Endothelial cell of umbilical vein (primary cell): ENCODE results near the gene MIPEP. TPM values are rescaled to one million over a fixed set of nuclear protein-coding genes. Genes with fewer than 3 reads are reported as not detected.
"Not testable (repeated sequence)": the region's sequence is repeated elsewhere in the genome, so short reads cannot be mapped to it uniquely, and the experiment has no call there.

ENCODE experiments used
- BruUV-seq: library from RNA; stranded (reverse); fragments of 400-500 nt; replicated peaks from 2 replicates; lab custom pipeline; 2021; lab: Mats Ljungman, UMichigan
- CTCF ChIA-PET: fragments of 300-600, 350-600 bp; sonication (Branson Sonifier 250); formaldehyde crosslinking; loops from one replicate; lab custom pipeline; 2021; ENCODE audit warnings: antibody characterized with exemption, inconsistent platforms; lab: Charles Lee
- POLR2A ChIA-PET: fragments of 300-600, 350-600 bp; sonication (Branson Sonifier 250); formaldehyde crosslinking; loops from one replicate; lab custom pipeline; 2021; ENCODE audit warnings: antibody characterized with exemption, inconsistent platforms; lab: Charles Lee
- DNase-seq: peaks from one replicate; pipeline ENCODE4 v3.0.0-alpha.2; 2011; ENCODE audit warnings: low read depth, low spot score
- FAIRE-seq: peaks from 2 replicates; lab custom pipeline; 2011; peaks lifted over from hg19 to GRCh38; lab: Jason Lieb, UNC
- H2AFZ ChIP-seq: 2 replicates; pipeline ENCODE4 v1.6.0; 2012; ENCODE audit warnings: low read depth, low read length, control low read depth, inconsistent platforms
- H3K27ac ChIP-seq: 2 replicates; pipeline ENCODE4 v1.5.1; 2011; ENCODE audit warnings: low read depth, mild to moderate bottlenecking, control low read depth, low read length, moderate library complexity; ENCODE audit not compliant: insufficient read depth
- H3K27me3 ChIP-seq, 2 experiments: 2 replicates each; pipeline versions ENCODE4 v1.6.0 to v1.6.1; 2011; ENCODE audit warnings: low read length in 2 of 2, mixed read lengths in 1 of 2; ENCODE audit not compliant: control insufficient read depth in 2 of 2, insufficient read depth in 2 of 2
- H3K36me3 ChIP-seq, 2 experiments: 2 replicates in 1 of 2; 3 replicates in 1 of 2; pipeline ENCODE4 v1.5.1; 2011; ENCODE audit warnings: low read length in 2 of 2, mild to moderate bottlenecking in 1 of 2, moderate library complexity in 1 of 2; ENCODE audit not compliant: control insufficient read depth in 2 of 2, insufficient read depth in 2 of 2; ENCODE audit errors: extremely low read depth in 1 of 2
- H3K4me1 ChIP-seq: 3 replicates; pipeline ENCODE4 v1.5.1; 2011; ENCODE audit warnings: mild to moderate bottlenecking, low read length; ENCODE audit not compliant: control insufficient read depth, insufficient read depth; ENCODE audit errors: extremely low read depth
- H3K4me2 ChIP-seq: 2 replicates; pipeline ENCODE4 v1.6.1; 2011; ENCODE audit warnings: low read length, control low read depth, mixed read lengths; ENCODE audit not compliant: insufficient read depth
- H3K4me3 ChIP-seq, 3 experiments: fragments of 200-600 bp in 1 of 3; sonication (generic), shearing (Covaris generic) in 1 of 3; replicated peaks in 1 of 3; 2 replicates each; pipeline ENCODE4 v1.5.1; 2011 to 2016; ENCODE audit warnings: control low read depth in 3 of 3, low read length in 3 of 3, mild to moderate bottlenecking in 2 of 3, inconsistent platforms in 1 of 3, low read depth in 1 of 3, moderate library complexity in 1 of 3; ENCODE audit not compliant: insufficient read depth in 1 of 3
- H3K79me2 ChIP-seq: 2 replicates; pipeline ENCODE4 v1.6.0; 2012; ENCODE audit warnings: low read length, inconsistent platforms; ENCODE audit not compliant: control insufficient read depth, insufficient read depth
- H3K9ac ChIP-seq: replicated peaks from 2 replicates; pipeline ENCODE3; 2011; ENCODE audit warnings: low read length, control low read depth; ENCODE audit not compliant: insufficient read depth; ENCODE audit errors: extremely low read depth
- H3K9me1 ChIP-seq: replicated peaks from 3 replicates; pipeline ENCODE4 v1.6.0; 2011; ENCODE audit warnings: mild to moderate bottlenecking, low read length; ENCODE audit not compliant: control insufficient read depth, insufficient read depth; ENCODE audit errors: extremely low read depth
- H3K9me3 ChIP-seq: replicated peaks from 2 replicates; pipeline ENCODE4 v1.5.1; 2012; ENCODE audit warnings: low read length, inconsistent platforms; ENCODE audit not compliant: control insufficient read depth, insufficient read depth
- H4K20me1 ChIP-seq: replicated peaks from 2 replicates; pipeline ENCODE3; 2011; ENCODE audit warnings: mild to moderate bottlenecking, low read length; ENCODE audit not compliant: control insufficient read depth, insufficient read depth; ENCODE audit errors: extremely low read depth
- CTCF ChIP-seq, 2 donors: IDR thresholded peaks; 1 replicate in 1 of 2; 2 replicates in 1 of 2; pipeline ENCODE4 v1.5.1; 2011; ENCODE audit warnings: low read length in 2 of 2, mild to moderate bottlenecking in 2 of 2, moderate library complexity in 2 of 2, control low read depth in 1 of 2, inconsistent platforms in 1 of 2, low read depth in 1 of 2; ENCODE audit not compliant: insufficient read depth in 1 of 2; ENCODE audit errors: extremely low read depth in 1 of 2
- EZH2 ChIP-seq: IDR thresholded peaks from 2 replicates; pipeline ENCODE4 v1.6.1; 2012; ENCODE audit warnings: borderline replicate concordance, low read depth, mild to moderate bottlenecking, moderate library complexity, low read length, inconsistent platforms; ENCODE audit not compliant: severe bottlenecking
- FOS ChIP-seq: IDR thresholded peaks from 2 replicates; pipeline ENCODE4 v1.6.1; 2011; ENCODE audit warnings: mild to moderate bottlenecking, low read length, moderate library complexity, borderline replicate concordance; ENCODE audit not compliant: insufficient read depth
- GATA2 ChIP-seq: IDR thresholded peaks from 2 replicates; pipeline ENCODE4 v1.7.0; 2011; ENCODE audit warnings: low read depth, mild to moderate bottlenecking, moderate library complexity, mixed read lengths, low read length; ENCODE audit not compliant: insufficient read length, insufficient read depth
- JUN ChIP-seq: IDR thresholded peaks from 2 replicates; pipeline ENCODE4 v1.6.1; 2011; ENCODE audit warnings: borderline replicate concordance, low read depth; ENCODE audit not compliant: insufficient read length, insufficient read depth
- MAX ChIP-seq: IDR thresholded peaks from 2 replicates; pipeline ENCODE4 v1.6.1; 2011; ENCODE audit not compliant: insufficient read depth, insufficient read length
- POLR2A ChIP-seq: IDR thresholded peaks from 2 replicates; pipeline ENCODE4 v1.6.1; 2012; ENCODE audit warnings: low read depth, mild to moderate bottlenecking, control low read depth, low read length
- POLR2AphosphoS5 ChIP-seq: IDR thresholded peaks from 2 replicates; pipeline ENCODE4 v1.6.1; 2012; ENCODE audit warnings: low read depth, mild to moderate bottlenecking, control low read depth, low read length, moderate library complexity; ENCODE audit not compliant: insufficient read depth
- dilution Hi-C: fragments of 300-500 bp; cut with MboI; formaldehyde crosslinking; loops from one replicate; pipeline ENCODE4 v1.15.0; 2019; ENCODE audit warnings: low sequenced_read_pairs; ENCODE audit not compliant: extremely low pct_ligation_motif_present
- intact Hi-C: fragments of 100-400 bp; cut with micrococcal nuclease; formaldehyde crosslinking; loops from one replicate; pipeline ENCODE4 v1.10.0; 2022
- polyA plus RNA-seq, 4 experiments: library from polyadenylated mRNA; depleted of rRNA in 3 of 4; stranded (reverse) in 3 of 4; unstranded in 1 of 4; fragments of >200 nt; gene quantifications; 2 replicates each; pipeline versions ENCODE4 v1.2.1 to v1.2.3, GENCODE V29; 2011 to 2012; ENCODE audit warnings: missing spikeins in 1 of 4
- total RNA-seq: library from RNA; stranded (reverse); gene quantifications from 2 replicates; pipeline ENCODE4 v1.2.3, GENCODE V29; 2021

The MIPEP gene
- total and polyA plus RNA-seq, 2 donors (not counting 3 experiments of a cell fraction or from before 2014, with no cell fraction given) = 12.4 to 19.2 TPM

- DNase-seq, FAIRE-seq, H2AFZ ChIP-seq, BruUV-seq, H3K9me3 ChIP-seq, H3K4me2 ChIP-seq, dilution Hi-C loops, POLR2A ChIA-PET, H3K4me3 ChIP-seq, intact Hi-C loops, CTCF ChIA-PET, H3K9me1 ChIP-seq, H3K79me2 ChIP-seq, H4K20me1 ChIP-seq, H3K36me3 ChIP-seq, H3K27ac ChIP-seq, H3K9ac ChIP-seq, H3K27me3 ChIP-seq, H3K4me1 ChIP-seq: not testable (repeated sequence)
These were observed 8.5 kb downstream of the MIPEP start for GRCh38 chr13:23880493-23881401.

- H3K4me2 ChIP-seq = no peak overlapping the region
These were observed 11.9 kb downstream of the MIPEP start for GRCh38 chr13:23877286-23877685.

More at GRCh38 chr13:23877286-23877685, 11.9 kb downstream of the MIPEP start:
- Histone ChIP-seq H3K36me3 (peaks cover 0 to 4% of the 10 kb centered on the region in 2 experiments), H3K9me1 (no peaks in the 10 kb centered on the region), H3K4me1 (no peaks in the 10 kb centered on the region), H3K27me3 (no peaks in the 10 kb centered on the region), H2AFZ (no peak overlapping the region), H3K27ac (no peak overlapping the region), H3K9ac (no peak overlapping the region), H3K4me3 (no peak overlapping the region), H4K20me1 (no peaks in the 10 kb centered on the region), H3K79me2 (no peaks in the 10 kb centered on the region), H3K9me3 (no peaks in the 10 kb centered on the region)
- FAIRE-seq (no peak), DNase-seq (no peak)
- TF ChIP-seq CTCF (IDR thresholded peaks at IDR 0.05; ENCODE audit: extremely low read depth in 1 of 2, insufficient read depth in 1 of 2, low read depth in 1 of 2, low read length in 2 of 2) (no peak), GATA2 (no peak), MAX (no peak), JUN (no peak), POLR2AphosphoS5 (no peak), POLR2A (no peak), FOS (no peak), EZH2 (no peak)
- ChIA-PET CTCF (interaction anchor here (1.0 kb wide), 1 partner anchor 83 kb away, joined by 4 read pairs; no protein-coding TSS in a partner anchor), POLR2A (no interaction called here)
- dilution Hi-C loops = no loop called here
- no TSS peak for BruUV-seq
- intact Hi-C loops = no loop called here
